SK-N-MC (cell line): ENCODE results near the gene ITPKB.
"Not testable (repeated sequence)": the region's sequence is repeated elsewhere in the genome, so short reads cannot be mapped to it uniquely, and the experiment has no call there.

ENCODE experiments used
- DNase-seq: peaks from one replicate; pipeline ENCODE4 v3.0.0-alpha.2; 2011; ENCODE audit warnings: low read depth, low spot score
- H3K27ac ChIP-seq: fragments of 200-600 bp; sonication (generic); 2 replicates; pipeline ENCODE4 v1.5.1; 2016; ENCODE audit warnings: mixed run types
- H3K36me3 ChIP-seq: fragments of 200-600 bp; sonication (generic); 2 replicates; pipeline ENCODE4 v1.6.1; 2017; ENCODE audit warnings: antibody characterized with exemption, low read length, mixed read lengths; ENCODE audit not compliant: insufficient read depth
- H3K4me3 ChIP-seq: fragments of 200-600 bp; sonication (generic); 2 replicates; pipeline ENCODE4 v1.5.1; 2016
- H3K9ac ChIP-seq: fragments of 200-600 bp; sonication (generic); 2 replicates; pipeline ENCODE4 v1.8.0; 2017; ENCODE audit warnings: mixed run types, mixed read lengths; ENCODE audit not compliant: insufficient read length
- H3K9me3 ChIP-seq: fragments of 200-600 bp; sonication (generic); 2 replicates; pipeline ENCODE4 v1.6.1; 2017; ENCODE audit warnings: low read depth, mild to moderate bottlenecking, antibody characterized with exemption, low read length, moderate library complexity, mixed read lengths
- EZH2 ChIP-seq: fragments of 200-600 bp; sonication (generic); IDR thresholded peaks from one replicate; pipeline ENCODE4 v1.6.1; 2017; ENCODE audit warnings: antibody characterized with exemption
- FOXP2 ChIP-seq: optimal IDR thresholded peaks from 2 replicates; pipeline ENCODE3; 2011; ENCODE audit warnings: mild to moderate bottlenecking, moderate library complexity; ENCODE audit not compliant: insufficient read depth; ENCODE audit errors: extremely low read length, control extremely low read depth
- POLR2AphosphoS5 ChIP-seq: IDR thresholded peaks from 2 replicates; pipeline ENCODE4 v1.6.1; 2012; ENCODE audit warnings: mild to moderate bottlenecking, low read depth, low read length, borderline replicate concordance

ITPKB gene

DNA sequence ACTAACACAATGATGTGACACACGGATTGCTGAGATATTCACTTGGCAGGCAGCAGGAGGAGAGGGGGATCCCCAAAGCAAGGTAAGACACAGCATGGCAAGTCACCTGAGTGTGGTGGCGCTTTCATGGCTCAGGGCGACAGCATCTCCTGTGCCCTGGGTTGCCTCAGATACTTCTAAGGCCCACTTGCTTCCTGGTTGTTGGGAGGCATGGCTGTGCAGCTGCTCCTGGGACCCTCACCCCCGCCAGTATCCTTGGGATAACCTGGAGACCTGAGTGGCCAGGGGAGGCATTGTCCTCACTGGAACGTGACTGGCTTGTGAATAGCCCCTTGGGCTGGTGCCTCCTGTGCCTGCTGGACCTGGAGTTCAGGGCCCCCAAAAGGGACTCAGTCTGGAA is 120.7 kb downstream of the ITPKB start:
- no peak overlapping the region for H3K9ac ChIP-seq
- no peaks in the 10 kb centered on the region for H3K9me3 ChIP-seq
- TF ChIP-seq FOXP2 (no peak), POLR2AphosphoS5 (no peak), EZH2 (no peak)
- no peak overlapping the region for H3K27ac ChIP-seq
- no peaks in the 10 kb centered on the region for H3K36me3 ChIP-seq
- DNase-seq, result no peak
- H3K4me3 ChIP-seq, result no peak overlapping the region

DNA sequence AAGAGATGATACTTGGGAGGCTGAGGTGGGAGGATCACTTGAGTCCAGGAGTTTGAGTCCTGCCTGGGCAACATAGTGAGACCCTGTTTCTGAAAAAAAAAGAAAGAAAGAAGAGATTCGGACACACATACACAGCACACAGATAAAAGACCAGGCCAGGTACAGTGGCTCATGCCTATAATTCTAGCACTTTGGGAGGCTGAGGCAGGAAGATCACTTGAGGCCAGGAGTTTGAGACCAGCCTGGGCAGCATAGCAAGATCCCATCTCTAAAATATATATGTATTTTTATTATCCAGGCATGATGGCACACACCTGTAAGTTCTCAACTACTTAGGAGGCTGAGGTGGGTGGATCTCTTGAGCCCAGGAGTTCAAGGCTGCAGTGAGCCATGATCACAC is 121.4 kb downstream of the ITPKB start:
- DNase-seq, H3K9me3 ChIP-seq, H3K9ac ChIP-seq, H3K27ac ChIP-seq, H3K4me3 ChIP-seq, H3K36me3 ChIP-seq: not testable (repeated sequence)

DNA sequence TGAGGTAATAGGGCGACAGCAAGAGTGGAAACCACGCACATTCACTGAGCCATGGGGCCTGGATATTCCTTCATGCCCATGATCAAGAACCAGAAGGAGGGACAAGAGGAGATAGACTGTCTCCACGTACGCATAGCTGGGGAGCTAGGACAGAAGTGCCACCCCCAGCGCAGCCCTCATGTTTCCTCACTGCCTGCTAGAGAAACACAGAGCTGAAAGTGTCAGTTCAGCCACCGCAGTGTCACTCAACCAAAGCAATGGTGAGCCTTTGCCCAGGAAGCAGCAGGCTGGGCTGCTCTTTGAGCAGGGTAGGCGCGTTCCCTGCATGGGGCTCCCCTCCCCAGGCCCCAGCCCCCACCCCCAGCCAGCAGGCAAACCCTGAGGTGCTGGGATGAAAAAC is 122.0 kb downstream of the ITPKB start:
- TF ChIP-seq FOXP2 (no peak), POLR2AphosphoS5 (no peak), EZH2 (no peak)
- Histone ChIP-seq H3K27ac (no peak overlapping the region), H3K9ac (no peak overlapping the region), H3K36me3 (no peaks in the 10 kb centered on the region), H3K9me3 (no peaks in the 10 kb centered on the region), H3K4me3 (no peak overlapping the region)
- DNase-seq, result no peak

DNA sequence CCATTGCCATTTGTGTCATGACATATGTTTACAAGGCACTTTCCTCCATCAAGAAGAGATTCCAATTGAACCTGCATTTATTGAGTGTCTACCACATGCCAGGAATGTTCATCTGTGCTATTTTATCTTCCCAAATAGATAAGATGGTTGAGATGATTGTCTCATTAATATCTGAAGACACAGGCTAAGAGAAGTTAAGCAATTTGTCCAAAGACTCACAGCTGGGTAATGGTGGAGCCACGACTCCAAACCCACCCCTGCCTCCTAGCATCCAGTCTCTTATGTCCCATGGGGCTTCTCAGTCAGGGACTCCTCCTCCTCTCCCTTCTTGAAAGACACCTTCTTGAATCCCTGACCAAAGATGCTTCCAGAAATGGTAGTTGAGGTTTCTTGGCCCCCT is 122.4 kb downstream of the ITPKB start:
- no peaks in the 10 kb centered on the region for H3K9me3 ChIP-seq
- no peak overlapping the region for H3K9ac ChIP-seq
- TF ChIP-seq POLR2AphosphoS5 (no peak), EZH2 (no peak), FOXP2 (no peak)
- H3K4me3 ChIP-seq, result no peak overlapping the region
- no peak for DNase-seq
- H3K27ac ChIP-seq, result no peak overlapping the region
- H3K36me3 ChIP-seq, result no peaks in the 10 kb centered on the region

DNA sequence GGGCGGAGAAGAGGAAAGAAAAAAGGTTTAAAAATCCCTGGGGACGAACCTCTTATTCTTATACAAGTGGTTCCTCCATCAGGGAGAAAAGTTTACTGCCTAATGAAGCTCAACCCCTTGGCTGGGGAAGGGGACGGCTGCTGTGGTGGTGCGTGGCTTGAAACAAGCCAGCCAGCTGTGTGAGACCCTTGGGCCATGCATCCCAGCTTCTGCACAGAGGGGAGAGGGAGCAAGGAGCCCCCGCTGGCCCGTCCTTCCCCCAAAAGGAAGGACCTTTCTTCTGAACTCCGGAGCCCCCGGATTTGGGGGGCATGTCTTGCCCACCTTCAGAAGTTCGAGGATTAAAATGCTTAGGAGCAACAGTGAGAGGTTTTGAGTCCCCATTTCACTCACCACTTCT is 123.2 kb downstream of the ITPKB start:
- Histone ChIP-seq H3K27ac (no peak overlapping the region), H3K4me3 (no peak overlapping the region), H3K9me3 (no peaks in the 10 kb centered on the region), H3K36me3 (no peaks in the 10 kb centered on the region), H3K9ac (no peak overlapping the region)
- no peak for DNase-seq
- TF ChIP-seq FOXP2 (no peak), EZH2 (no peak), POLR2AphosphoS5 (no peak)

DNA sequence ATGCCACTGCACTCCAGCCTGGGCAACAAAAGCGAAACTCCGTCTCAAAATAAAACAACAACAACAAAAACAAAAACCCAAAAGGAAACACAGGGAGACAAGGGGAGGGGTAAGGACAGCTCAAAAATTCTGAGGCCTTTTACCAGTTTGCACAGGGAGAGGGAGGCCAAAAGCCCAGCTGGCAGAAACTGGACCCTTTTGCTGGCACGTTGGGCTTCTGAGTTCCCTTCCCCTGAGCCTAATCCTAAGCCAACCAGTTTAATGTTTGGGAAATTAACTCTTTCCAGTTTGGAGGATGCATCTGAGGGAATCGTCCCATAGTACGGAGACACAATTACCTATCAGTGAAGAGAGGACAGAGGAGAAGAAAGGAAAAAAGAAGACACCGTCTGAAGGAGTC is 127.1 kb downstream of the ITPKB start:
- not testable (repeated sequence) for H3K9me3 ChIP-seq

DNA sequence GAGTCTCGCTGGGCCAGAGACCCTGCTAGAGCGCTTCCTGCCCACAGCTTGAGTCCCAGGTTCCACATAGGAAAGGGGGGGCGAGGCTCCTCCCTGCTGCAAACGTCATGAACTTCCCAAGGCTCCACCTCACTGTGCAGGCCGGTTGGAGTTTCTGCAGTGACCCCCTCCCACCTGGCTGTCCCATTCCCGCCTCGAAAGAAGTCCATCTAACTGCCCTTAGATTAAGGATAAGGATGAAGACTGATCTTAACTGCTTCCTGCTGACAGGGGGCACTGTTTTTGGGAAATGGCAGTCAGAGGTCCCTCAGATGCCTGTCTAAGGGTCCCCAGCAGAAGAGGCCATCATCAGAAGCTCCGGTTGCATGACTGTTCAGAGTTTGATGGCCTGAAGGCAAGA is 127.8 kb downstream of the ITPKB start:
- DNase-seq, result no peak
- Histone ChIP-seq H3K4me3 (no peak overlapping the region), H3K9ac (no peak overlapping the region), H3K36me3 (no peaks in the 10 kb centered on the region), H3K9me3 (no peaks in the 10 kb centered on the region), H3K27ac (no peak overlapping the region)
- no peak for TF ChIP-seq POLR2AphosphoS5
- TF ChIP-seq FOXP2, result no peak

More for the DNA sequence above, 127.1 kb downstream of the ITPKB start:
- H3K9ac ChIP-seq, H3K27ac ChIP-seq, H3K36me3 ChIP-seq, H3K4me3 ChIP-seq, DNase-seq: not testable (repeated sequence)

DNA sequence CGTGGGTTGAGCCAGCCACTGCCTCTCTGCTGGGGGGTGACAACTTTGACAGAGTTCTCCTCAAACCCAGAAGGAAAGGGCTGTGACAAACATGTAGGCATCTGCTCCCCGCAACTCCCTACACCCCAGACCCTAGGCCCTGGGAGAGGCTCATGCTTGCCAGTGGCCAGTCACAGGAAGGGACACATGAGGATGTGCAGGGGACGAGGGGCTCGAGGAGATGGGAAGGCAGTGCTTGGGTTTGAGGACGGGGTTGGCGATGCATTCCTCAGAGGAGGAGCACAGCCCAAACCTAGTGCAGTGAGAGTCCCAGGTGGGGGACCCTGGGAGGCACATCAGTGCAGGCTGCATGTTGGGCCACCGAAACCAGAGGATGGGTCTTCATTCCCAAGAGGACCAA is 128.4 kb downstream of the ITPKB start:
- no peak for TF ChIP-seq POLR2AphosphoS5
- TF ChIP-seq EZH2, result no peak
- no peak for TF ChIP-seq FOXP2
- no peak overlapping the region for H3K9ac ChIP-seq
- no peaks in the 10 kb centered on the region for H3K36me3 ChIP-seq
- no peaks in the 10 kb centered on the region for H3K9me3 ChIP-seq
- no peak overlapping the region for H3K27ac ChIP-seq
- DNase-seq, result no peak
- no peak overlapping the region for H3K4me3 ChIP-seq

DNA sequence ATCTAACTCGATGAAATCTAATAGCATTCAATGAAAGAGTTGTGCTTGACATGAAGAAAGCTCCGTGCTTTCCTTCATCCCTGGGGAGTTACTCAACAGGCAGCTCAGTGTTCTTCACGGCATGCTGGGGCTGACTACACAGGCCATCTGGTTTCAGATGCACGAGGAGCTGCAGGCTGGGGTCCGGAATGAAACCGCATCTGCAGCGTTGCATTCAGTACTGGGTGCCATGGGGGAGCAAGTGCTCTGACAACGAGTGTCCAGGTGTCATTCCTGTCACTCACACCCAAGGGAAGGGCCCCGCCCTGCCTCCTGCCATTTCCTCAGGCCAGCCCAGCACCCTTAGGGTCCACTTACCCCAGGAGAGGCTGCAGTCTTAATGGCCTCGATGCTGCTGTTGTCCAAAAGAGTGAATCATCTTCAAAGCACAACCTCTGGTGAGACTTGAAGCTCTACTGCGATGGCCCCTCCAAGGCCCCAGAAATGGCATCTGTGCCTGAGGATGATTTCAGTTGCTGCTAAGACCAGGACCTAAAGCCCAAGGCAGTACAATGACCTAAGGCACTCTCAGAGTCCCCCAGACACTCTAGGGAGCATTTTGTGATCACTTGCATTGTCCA is 129.1 kb downstream of the ITPKB start:
- Histone ChIP-seq H3K9ac (no peak overlapping the region), H3K4me3 (no peak overlapping the region), H3K27ac (no peak overlapping the region), H3K36me3 (no peaks in the 10 kb centered on the region), H3K9me3 (no peaks in the 10 kb centered on the region)
- no peak for TF ChIP-seq FOXP2
- DNase-seq, result no peak
